ENCODE measurements around the gene MAD1L1. TPM values are rescaled to one million over a fixed set of nuclear protein-coding genes. Genes with fewer than 3 reads are reported as not detected.

MAD1L1 gene
- total and polyA plus RNA-seq, 2 of the 4 experiments (the other 2 are of a cell fraction), result 29.0 to 40.9 TPM

DNA sequence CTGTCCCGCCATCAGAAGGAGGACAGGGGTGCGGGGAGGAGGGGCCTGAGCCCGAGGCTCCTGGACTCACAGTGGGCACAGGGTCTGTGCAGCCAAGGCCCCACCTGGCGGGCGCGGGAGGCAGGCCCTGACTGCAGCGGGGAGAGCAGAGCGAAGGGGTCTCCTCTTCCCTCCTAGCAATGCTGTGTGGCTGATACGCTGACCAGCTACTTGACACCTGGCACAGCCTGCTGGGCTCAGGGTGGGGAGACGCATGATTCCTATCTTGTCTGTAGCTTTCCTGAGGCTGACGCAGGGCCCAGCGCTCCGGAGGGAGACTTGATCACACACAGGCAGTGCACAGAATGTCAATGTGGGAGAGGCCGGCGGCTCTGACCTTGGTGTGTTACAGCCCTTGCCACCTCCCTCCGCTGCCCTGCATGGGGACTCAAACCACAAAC, 387.8 kb downstream of the MAD1L1 start:
- no peak overlapping the region for H3K9ac ChIP-seq (ENCODE audit: low read depth, low read length)
- dilution Hi-C loops (cut with HindIII; ENCODE audit: low sequenced_read_pairs, unreplicated experiment) (no loop called here), in situ Hi-C loops (cut with MboI; ENCODE audit: low sequenced_read_pairs) (no loop called here), intact Hi-C loops (cut with micrococcal nuclease) (no loop called here)
- H3K27ac ChIP-seq (ENCODE audit: insufficient read depth, low read length), result no peak overlapping the region
- no peak overlapping the region for H4K91ac ChIP-seq (ENCODE audit: insufficient read depth, low read depth, low read length)
- H3K4ac ChIP-seq (ENCODE audit: low read depth, low read length), result no peak overlapping the region
- no peak overlapping the region for H3K4me3 ChIP-seq (ENCODE audit: insufficient read depth, low read depth, low read length)
- no peak for DNase-seq
- no peak overlapping the region for H2BK120ac ChIP-seq (ENCODE audit: low read depth, low read length)
- no peaks in the 10 kb centered on the region for H3K27me3 ChIP-seq (ENCODE audit: control insufficient read depth, insufficient read depth, low read length)
- no peak overlapping the region for H3K56ac ChIP-seq (ENCODE audit: extremely low read depth, insufficient read depth, low read length)
- ChIA-PET POLR2A (ENCODE audit: unreplicated experiment) (no interaction called here), CTCF (interaction anchor here (0.7 kb wide), 1 partner anchor 327 kb away, joined by 3 read pairs; no protein-coding TSS in a partner anchor)
- no peak overlapping the region for H2BK20ac ChIP-seq (ENCODE audit: low read depth, low read length)
- H3K9me3 ChIP-seq (ENCODE audit: control insufficient read depth, insufficient read depth, low read length), result no peaks in the 10 kb centered on the region
- H3K4me2 ChIP-seq (ENCODE audit: low read depth, low read length), result no peak overlapping the region
- no peak overlapping the region for H2AFZ ChIP-seq (replicated peaks; ENCODE audit: low read length, poor library complexity)
- H2BK5ac ChIP-seq (ENCODE audit: low read depth, low read length, poor library complexity, severe bottlenecking), result no peak overlapping the region
- no peak overlapping the region for H2BK15ac ChIP-seq (ENCODE audit: low read depth, low read length)
- no peaks in the 10 kb centered on the region for H3K79me1 ChIP-seq (ENCODE audit: low read depth in 1 of 2, low read length in 2 of 2)
- H2AK5ac ChIP-seq (ENCODE audit: low read depth, low read length), result no peak overlapping the region
- H3K14ac ChIP-seq (replicated peaks; ENCODE audit: low read depth, low read length), result no peak overlapping the region
- no TSS peak for BruUV-seq (replicated peaks)
- no peak for ATAC-seq (ENCODE audit: low read depth)
- H2AK9ac ChIP-seq (replicated peaks; ENCODE audit: low read depth, low read length, poor library complexity), result no peak overlapping the region
- no peaks in the 10 kb centered on the region for H3K4me1 ChIP-seq (ENCODE audit: control insufficient read depth, insufficient read depth, low read length)
- TF ChIP-seq RFX5 (IDR thresholded peaks at IDR 0.05; ENCODE audit: low read depth, low read length), result no peak
- TF ChIP-seq MXI1 (IDR thresholded peaks at IDR 0.05; ENCODE audit: borderline replicate concordance, low read depth, low read length), result no peak
- no peak for TF ChIP-seq BHLHE40 (IDR thresholded peaks at IDR 0.05; ENCODE audit: low read depth, low read length)
- TF ChIP-seq, protein P1, sequence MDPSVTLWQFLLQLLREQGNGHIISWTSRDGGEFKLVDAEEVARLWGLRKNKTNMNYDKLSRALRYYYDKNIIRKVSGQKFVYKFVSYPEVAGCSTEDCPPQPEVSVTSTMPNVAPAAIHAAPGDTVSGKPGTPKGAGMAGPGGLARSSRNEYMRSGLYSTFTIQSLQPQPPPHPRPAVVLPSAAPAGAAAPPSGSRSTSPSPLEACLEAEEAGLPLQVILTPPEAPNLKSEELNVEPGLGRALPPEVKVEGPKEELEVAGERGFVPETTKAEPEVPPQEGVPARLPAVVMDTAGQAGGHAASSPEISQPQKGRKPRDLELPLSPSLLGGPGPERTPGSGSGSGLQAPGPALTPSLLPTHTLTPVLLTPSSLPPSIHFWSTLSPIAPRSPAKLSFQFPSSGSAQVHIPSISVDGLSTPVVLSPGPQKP (IDR thresholded peaks at IDR 0.05; ENCODE audit: borderline replicate concordance, low read depth, low read length), result no peak
- no peak for TF ChIP-seq NFE2L2 (IDR thresholded peaks at IDR 0.05; ENCODE audit: low read depth, low read length)
- TF ChIP-seq, protein P2, sequence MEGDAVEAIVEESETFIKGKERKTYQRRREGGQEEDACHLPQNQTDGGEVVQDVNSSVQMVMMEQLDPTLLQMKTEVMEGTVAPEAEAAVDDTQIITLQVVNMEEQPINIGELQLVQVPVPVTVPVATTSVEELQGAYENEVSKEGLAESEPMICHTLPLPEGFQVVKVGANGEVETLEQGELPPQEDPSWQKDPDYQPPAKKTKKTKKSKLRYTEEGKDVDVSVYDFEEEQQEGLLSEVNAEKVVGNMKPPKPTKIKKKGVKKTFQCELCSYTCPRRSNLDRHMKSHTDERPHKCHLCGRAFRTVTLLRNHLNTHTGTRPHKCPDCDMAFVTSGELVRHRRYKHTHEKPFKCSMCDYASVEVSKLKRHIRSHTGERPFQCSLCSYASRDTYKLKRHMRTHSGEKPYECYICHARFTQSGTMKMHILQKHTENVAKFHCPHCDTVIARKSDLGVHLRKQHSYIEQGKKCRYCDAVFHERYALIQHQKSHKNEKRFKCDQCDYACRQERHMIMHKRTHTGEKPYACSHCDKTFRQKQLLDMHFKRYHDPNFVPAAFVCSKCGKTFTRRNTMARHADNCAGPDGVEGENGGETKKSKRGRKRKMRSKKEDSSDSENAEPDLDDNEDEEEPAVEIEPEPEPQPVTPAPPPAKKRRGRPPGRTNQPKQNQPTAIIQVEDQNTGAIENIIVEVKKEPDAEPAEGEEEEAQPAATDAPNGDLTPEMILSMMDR (conservative IDR thresholded peaks at IDR 0.05; ENCODE audit: low read depth, low read length), result no peak
- no peak for TF ChIP-seq CHD1 (IDR thresholded peaks at IDR 0.05; ENCODE audit: low read depth, low read length)
- no peak for TF ChIP-seq FOS (IDR thresholded peaks at IDR 0.05; ENCODE audit: low read depth, low read length)
- no peak for TF ChIP-seq MAZ (IDR thresholded peaks at IDR 0.05; ENCODE audit: borderline replicate concordance, low read depth, low read length)
- no peak overlapping the region for H3K18ac ChIP-seq (ENCODE audit: low read depth, low read length)
- no peaks in the 10 kb centered on the region for H4K20me1 ChIP-seq (ENCODE audit: insufficient read depth, low read length)
- no peaks in the 10 kb centered on the region; the same call in 1 of the 2 replicates for H3K36me3 ChIP-seq (ENCODE audit: control insufficient read depth, insufficient read depth, low read length)
- H4K8ac ChIP-seq (ENCODE audit: low read depth in 2 of 2, low read length in 2 of 2), result no peak overlapping the region
- WGBS, 2 experiments (ENCODE audit: extremely low coverage in 2 of 2, insufficient read length in 1 of 2), result 86% methylated on average over 1 of the region's 16 CpGs; no CpG with 5 or more reads in 1 of the 2 experiments
- no peaks in the 10 kb centered on the region for H3K9me1 ChIP-seq (ENCODE audit: insufficient read depth, low read length)
- H3K23ac ChIP-seq (ENCODE audit: low read depth, low read length), result no peak overlapping the region
- H4K5ac ChIP-seq (ENCODE audit: low read depth, low read length), result no peak overlapping the region
